ENCODE results near the gene CDON.
"Not testable (repeated sequence)": the region's sequence is repeated elsewhere in the genome, so short reads cannot be mapped to it uniquely, and the experiment has no call there.

CDON gene

GRCh38 chr11:126046570-126047195 lies 16.0 kb downstream of the CDON start:
- no peak for DNase-seq

- DNase-seq: no peak
Observed at GRCh38 chr11:126039485-126040271, 23.0 kb downstream of the CDON start.

GRCh38 chr11:126035718-126036117 lies 26.9 kb downstream of the CDON start:
- DNase-seq: no peak

GRCh38 chr11:126034933-126035425 lies 27.7 kb downstream of the CDON start:
- no peak for DNase-seq

- no peak for DNase-seq
Observed at GRCh38 chr11:126034039-126034932, 28.4 kb downstream of the CDON start.

GRCh38 chr11:126032375-126032774 lies 30.3 kb downstream of the CDON start:
- no peak for DNase-seq

- DNase-seq: no peak
Observed at GRCh38 chr11:126029805-126030204, 32.9 kb downstream of the CDON start.

- DNase-seq: no peak
Observed at GRCh38 chr11:126029237-126029636, 33.4 kb downstream of the CDON start.

- not testable (repeated sequence) for DNase-seq
Observed at GRCh38 chr11:126028534-126028933, 34.1 kb downstream of the CDON start.

- no peak for DNase-seq
Observed at GRCh38 chr11:126026579-126026978, 36.1 kb downstream of the CDON start.

GRCh38 chr11:126025822-126026221 lies 36.8 kb downstream of the CDON start:
- no peak for DNase-seq

GRCh38 chr11:126024123-126024522 lies 38.5 kb downstream of the CDON start:
- DNase-seq: no peak

- DNase-seq: no peak
Observed at GRCh38 chr11:126012852-126013251, 49.8 kb downstream of the CDON start.

- DNase-seq: no peak
Observed at GRCh38 chr11:126011754-126012153, 50.9 kb downstream of the CDON start.

GRCh38 chr11:126011265-126011664 lies 51.4 kb downstream of the CDON start:
- no peak for DNase-seq

- no peak for DNase-seq
Observed at GRCh38 chr11:126008956-126009355, 53.7 kb downstream of the CDON start.

- no peak for DNase-seq
Observed at GRCh38 chr11:126007238-126007637, 55.4 kb downstream of the CDON start.

GRCh38 chr11:126006068-126006467 lies 56.6 kb downstream of the CDON start:
- DNase-seq: no peak

GRCh38 chr11:126002181-126002580 lies 60.5 kb downstream of the CDON start:
- no peak for DNase-seq

GRCh38 chr11:125999234-125999880 lies 63.3 kb downstream of the CDON start:
- no peak for DNase-seq

GRCh38 chr11:125998267-125998666 lies 64.4 kb downstream of the CDON start:
- no peak for DNase-seq

GRCh38 chr11:125995313-125995712 lies 67.4 kb downstream of the CDON start:
- no peak for DNase-seq

- DNase-seq: no peak
Observed at GRCh38 chr11:125994509-125994908, 68.2 kb downstream of the CDON start.
